H1 (cell line): ENCODE results near the gene TNS1. TPM values are rescaled to one million over a fixed set of nuclear protein-coding genes. Genes with fewer than 3 reads are reported as not detected.

Source experiments
- ATF2 ChIP-seq: IDR thresholded peaks from 2 replicates; pipeline ENCODE4 v1.6.1; 2012; ENCODE audit warnings: low read length, inconsistent platforms
- JUND ChIP-seq: IDR thresholded peaks from 2 replicates; pipeline ENCODE4 v1.6.1; 2011; ENCODE audit warnings: mild to moderate bottlenecking, improper control_type of control experiment, low read length
- KDM1A ChIP-seq: fragments of 200-600, 300-600 bp; sonication (generic); IDR thresholded peaks from 2 replicates; pipeline ENCODE4 v1.7.1; 2016; ENCODE audit warnings: mild to moderate bottlenecking, low read length, borderline replicate concordance
- POLR2A ChIP-seq, 2 experiments: IDR thresholded peaks; 1 replicate in 1 of 2; 2 replicates in 1 of 2; pipeline ENCODE4 v1.6.1; 2011; ENCODE audit warnings: low read depth in 2 of 2, low read length in 2 of 2, mild to moderate bottlenecking in 2 of 2; ENCODE audit errors: control extremely low read depth in 1 of 2
- POLR2AphosphoS5 ChIP-seq: IDR thresholded peaks from 2 replicates; pipeline ENCODE4 v1.6.1; 2011; ENCODE audit warnings: low read depth, low read length
- RAD21 ChIP-seq, 2 experiments: IDR thresholded peaks in 1 of 2; conservative IDR thresholded peaks in 1 of 2; 2 replicates each; pipeline ENCODE4 v1.6.1; 2011; ENCODE audit warnings: low read depth in 2 of 2, low read length in 2 of 2, improper control_type of control experiment in 1 of 2, inconsistent platforms in 1 of 2, mild to moderate bottlenecking in 1 of 2, moderate library complexity in 1 of 2
- RNF2 ChIP-seq: fragments of 200-900, 300-1000 bp; sonication (generic); IDR thresholded peaks from 2 replicates; pipeline ENCODE4 v1.7.1; 2016; ENCODE audit warnings: borderline replicate concordance, low read depth, mild to moderate bottlenecking, antibody characterized with exemption, low read length; ENCODE audit not compliant: poor library complexity, severe bottlenecking; ENCODE audit errors: missing control alignments
- SRF ChIP-seq: IDR thresholded peaks from 2 replicates; pipeline ENCODE4 v1.6.1; 2011; ENCODE audit warnings: mild to moderate bottlenecking, low read depth, low read length, moderate library complexity
- TAF7 ChIP-seq: optimal IDR thresholded peaks from 2 replicates; pipeline ENCODE3; 2011; ENCODE audit warnings: low read depth, mild to moderate bottlenecking, inconsistent platforms, low read length, moderate library complexity, borderline replicate concordance
- USF2 ChIP-seq: IDR thresholded peaks from 2 replicates; pipeline ENCODE4 v1.6.1; 2011; ENCODE audit warnings: low read length, improper control_type of control experiment
- polyA plus RNA-seq, 7 experiments: library from polyadenylated mRNA; depleted of rRNA in 3 of 7; stranded (reverse) in 5 of 7; unstranded in 2 of 7; fragments of >200 nt in 5 of 7; fragments of 200-250 nt in 2 of 7; gene quantifications; 1 replicate in 5 of 7; 2 replicates in 1 of 7; 4 replicates in 1 of 7; pipeline versions ENCODE4 v1.2.1 to v1.2.3, GENCODE V29; 2011 to 2013; ENCODE audit warnings: missing spikeins in 2 of 7, mixed read lengths in 2 of 7
- total RNA-seq: library from RNA; stranded (reverse); fragmentation: NEBNext Ultra II Directional; extraction: Animal tissue kit (Norgen Biotek cat#: 25700); gene quantifications from 2 replicates; pipeline ENCODE4 v1.2.1, GENCODE V29; 2021

Gene TNS1
- total and polyA plus RNA-seq, 2 of the 8 experiments (the other 6 are each of a cell fraction or from before 2014, with no cell fraction given), result 1.5 to 5.1 TPM

DNA sequence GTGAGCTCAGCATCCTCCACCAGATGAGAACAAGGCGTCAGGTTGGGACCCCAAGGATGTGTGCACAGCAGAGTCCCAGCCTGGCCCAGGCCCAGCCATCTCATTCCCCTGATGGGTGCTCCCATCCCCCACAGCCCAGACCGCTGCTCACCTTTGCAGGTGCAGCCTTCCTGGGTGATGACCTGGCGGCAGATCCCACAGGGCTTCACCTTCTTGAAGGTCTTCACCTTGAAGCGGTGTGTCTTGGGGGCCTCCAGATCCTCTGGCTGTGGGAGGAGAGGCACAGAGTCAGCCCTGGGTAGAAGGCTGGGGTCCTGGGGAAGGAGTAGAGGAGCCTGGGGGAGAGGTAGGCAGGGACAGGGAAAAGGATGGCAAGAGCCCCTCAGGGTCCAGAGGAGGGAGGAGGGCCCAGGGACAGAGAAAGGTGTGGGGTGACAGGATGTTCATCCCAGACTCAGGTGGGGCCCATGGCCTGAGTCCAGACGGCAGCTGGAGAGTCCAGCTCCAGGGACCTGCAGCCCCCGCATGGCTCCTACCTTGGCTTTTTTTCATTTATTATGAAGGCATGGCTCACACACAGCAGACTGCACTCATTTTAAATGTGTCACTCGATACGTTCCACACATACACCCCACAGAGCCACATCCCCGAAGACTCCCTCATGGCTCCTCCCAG lies 11.9 kb downstream of the TNS1 start (continued):
- TF ChIP-seq ATF2 (no peak), RAD21 (IDR thresholded peaks at IDR 0.05 in 1 of 2, conservative IDR thresholded peaks at IDR 0.05 in 1 of 2; ENCODE audit: low read depth in 2 of 2, low read length in 2 of 2) (no peak), RNF2 (no peak), TAF7 (no peak), POLR2A (IDR thresholded peaks at IDR 0.05; ENCODE audit: control extremely low read depth in 1 of 2, low read depth in 2 of 2, low read length in 2 of 2) (no peak), USF2 (no peak), SRF (no peak), JUND (no peak), POLR2AphosphoS5 (no peak), KDM1A (no peak)
